Upper lobe of left lung (tissue), 4 donors: ENCODE measurements around the gene SMG5.

Experiments used
- POLR2A ChIP-seq, 4 donors: fragments of 450-650 bp; IDR thresholded peaks; one replicate each; pipeline ENCODE4 v1.5.1; 2016 to 2017; ENCODE audit warnings: antibody characterized with exemption in 4 of 4, mild to moderate bottlenecking in 2 of 4
- POLR2AphosphoS5 ChIP-seq, 2 donors: sonication (generic); formaldehyde crosslinking; IDR thresholded peaks; one replicate each; pipeline ENCODE4 v1.5.1; 2017; ENCODE audit warnings: antibody characterized with exemption in 2 of 2
- TF ChIP-seq, protein P1 (sequence below), 6 experiments: fragments of 450-650 bp in 4 of 6; fragments of 200-600 bp in 2 of 6; sonication (generic) in 2 of 6; IDR thresholded peaks; one replicate each; pipeline ENCODE4 v1.5.1; 2016 to 2019; ENCODE audit warnings: antibody characterized with exemption in 6 of 6

DNA sequence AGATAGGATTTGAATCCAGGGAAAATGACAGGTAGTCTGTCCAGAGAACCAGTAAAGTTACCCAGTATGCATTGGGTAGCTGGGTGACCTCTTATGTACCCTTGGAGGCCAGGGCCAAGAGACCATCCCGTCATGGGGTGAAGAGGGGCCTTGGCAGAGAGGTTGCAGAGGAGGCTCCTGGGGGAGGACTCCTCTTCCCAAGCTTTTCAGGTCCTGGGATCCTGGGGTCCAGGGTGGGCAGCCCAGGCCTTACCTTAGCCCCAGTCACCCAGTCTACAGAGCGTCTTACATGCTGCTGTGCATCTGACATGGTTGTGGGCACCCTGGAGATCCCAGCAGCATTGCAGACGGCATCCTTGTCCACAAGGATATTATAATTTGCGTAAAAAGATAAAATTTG, 55.8 kb downstream of the SMG5 start:
- no peak for TF ChIP-seq POLR2AphosphoS5 (IDR thresholded peaks at IDR 0.05)
- TF ChIP-seq, protein P1, sequence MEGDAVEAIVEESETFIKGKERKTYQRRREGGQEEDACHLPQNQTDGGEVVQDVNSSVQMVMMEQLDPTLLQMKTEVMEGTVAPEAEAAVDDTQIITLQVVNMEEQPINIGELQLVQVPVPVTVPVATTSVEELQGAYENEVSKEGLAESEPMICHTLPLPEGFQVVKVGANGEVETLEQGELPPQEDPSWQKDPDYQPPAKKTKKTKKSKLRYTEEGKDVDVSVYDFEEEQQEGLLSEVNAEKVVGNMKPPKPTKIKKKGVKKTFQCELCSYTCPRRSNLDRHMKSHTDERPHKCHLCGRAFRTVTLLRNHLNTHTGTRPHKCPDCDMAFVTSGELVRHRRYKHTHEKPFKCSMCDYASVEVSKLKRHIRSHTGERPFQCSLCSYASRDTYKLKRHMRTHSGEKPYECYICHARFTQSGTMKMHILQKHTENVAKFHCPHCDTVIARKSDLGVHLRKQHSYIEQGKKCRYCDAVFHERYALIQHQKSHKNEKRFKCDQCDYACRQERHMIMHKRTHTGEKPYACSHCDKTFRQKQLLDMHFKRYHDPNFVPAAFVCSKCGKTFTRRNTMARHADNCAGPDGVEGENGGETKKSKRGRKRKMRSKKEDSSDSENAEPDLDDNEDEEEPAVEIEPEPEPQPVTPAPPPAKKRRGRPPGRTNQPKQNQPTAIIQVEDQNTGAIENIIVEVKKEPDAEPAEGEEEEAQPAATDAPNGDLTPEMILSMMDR (IDR thresholded peaks at IDR 0.05) = no peak
- no peak for TF ChIP-seq POLR2A (IDR thresholded peaks at IDR 0.05)
